DMS114 treated with DMSO at 0.1 percent for 48 hours (cell line): ENCODE data around the gene SEPHS2.

Experiments
- DNase-seq: peaks from one replicate; lab custom pipeline; 2025; ENCODE audit not compliant: unreplicated experiment; lab: John Stamatoyannopoulos, UW

SEPHS2 gene

DNA sequence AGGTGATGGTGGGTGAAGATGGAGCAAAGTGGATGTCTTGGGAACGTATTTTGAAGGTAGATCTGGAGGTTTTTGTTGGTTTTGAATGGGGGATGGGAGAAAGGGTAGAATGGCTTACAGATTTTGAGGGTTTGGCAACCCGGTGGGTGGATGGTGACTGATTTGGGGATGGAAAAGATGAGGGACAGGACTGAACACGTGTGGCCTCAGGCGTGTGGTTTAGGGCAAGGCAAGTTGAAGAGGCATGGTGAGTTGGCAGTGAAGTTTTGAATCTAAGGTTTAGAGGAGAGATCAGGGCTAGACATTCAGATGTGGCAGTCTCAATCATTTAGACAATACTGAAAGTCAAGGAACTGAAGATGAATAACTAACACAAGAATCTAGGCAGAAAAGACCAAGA lies 10.8 kb downstream of the SEPHS2 start:
- DNase-seq: no peak

DNA sequence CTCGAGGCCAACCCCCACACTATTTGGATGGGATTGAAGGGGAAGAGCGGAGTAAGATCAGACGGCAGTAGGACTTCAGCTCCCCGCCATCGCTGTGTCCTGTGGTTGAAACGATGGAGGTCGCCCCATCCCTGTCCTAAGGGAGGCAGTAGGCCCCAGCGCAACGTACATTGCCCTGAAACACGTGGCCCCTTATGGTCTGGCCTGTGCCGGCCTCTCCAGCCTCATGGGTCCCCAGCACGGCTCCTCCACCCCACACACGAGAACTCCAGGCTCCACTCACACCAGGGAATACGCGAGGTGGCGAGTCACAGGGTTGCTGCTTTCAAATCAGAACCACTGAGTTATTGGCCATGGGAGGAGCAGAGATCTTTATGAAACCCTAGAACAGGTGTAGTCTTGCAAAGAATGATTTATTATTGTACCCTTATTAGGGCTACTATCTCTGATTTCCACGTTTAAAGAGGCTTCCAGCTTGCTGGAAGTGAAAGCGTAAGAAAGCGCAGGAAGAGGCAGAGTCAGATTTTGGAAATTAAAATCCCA lies 15.2 kb downstream of the SEPHS2 start:
- peak; percentile 53 for DNase-seq

DNA sequence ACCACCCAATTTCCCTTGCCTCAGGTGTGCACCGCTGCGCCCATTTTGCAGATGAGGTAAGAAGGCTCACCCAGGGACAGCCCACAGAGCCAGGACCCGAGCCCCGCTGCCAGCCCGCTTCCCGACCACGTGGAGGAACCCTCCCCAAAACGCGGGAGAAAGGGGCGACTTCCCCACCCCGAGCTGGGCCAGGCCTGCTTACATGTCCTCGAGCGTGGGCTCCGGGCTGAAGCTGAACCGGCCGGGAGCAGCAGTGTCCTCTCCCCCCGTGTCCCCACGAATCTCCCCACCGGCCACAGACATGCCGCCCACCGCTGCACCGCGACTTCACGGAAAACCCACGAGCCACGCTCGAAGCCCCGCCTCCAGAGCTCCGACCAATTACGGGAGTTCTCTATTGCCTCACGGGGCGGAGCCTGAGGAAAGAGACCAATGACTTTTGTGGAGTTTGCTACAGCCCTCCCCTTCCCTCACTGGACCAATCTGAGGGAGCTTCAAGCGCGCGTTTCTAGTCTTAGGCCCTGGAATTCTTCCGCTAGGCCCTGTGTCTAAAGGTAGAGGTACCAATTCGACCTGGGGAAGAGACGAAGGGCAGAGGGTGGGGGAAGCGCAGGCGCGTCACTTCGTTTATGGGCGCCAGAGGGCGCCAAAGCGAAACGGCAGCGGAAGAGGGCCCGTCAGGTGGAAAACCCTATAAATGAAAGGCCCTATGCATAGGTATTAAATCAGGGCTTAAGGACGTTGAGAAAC lies 15.8 kb downstream of the SEPHS2 start, which contains the start of gene DCTPP1:
TSS of gene DCTPP1 (minus strand) at position 353 of the 750 bp plus-strand sequence. CDS start at position 303, 50 bp downstream.
- DNase-seq: peak; percentile 97

DNA sequence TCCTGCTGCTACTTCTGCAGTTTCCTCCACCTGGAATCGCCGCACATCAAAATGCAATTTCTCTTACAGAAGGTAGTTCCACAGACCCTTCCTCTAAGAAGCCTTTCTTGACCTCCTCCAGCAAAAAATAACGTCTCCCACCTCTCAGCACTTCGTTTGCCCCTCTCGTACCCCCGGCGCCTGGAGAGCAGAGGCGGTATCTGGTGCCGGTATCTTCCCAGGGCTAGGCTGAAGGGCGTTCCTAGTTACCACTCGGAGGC lies 16.3 kb downstream of the SEPHS2 start:
- no peak for DNase-seq

DNA sequence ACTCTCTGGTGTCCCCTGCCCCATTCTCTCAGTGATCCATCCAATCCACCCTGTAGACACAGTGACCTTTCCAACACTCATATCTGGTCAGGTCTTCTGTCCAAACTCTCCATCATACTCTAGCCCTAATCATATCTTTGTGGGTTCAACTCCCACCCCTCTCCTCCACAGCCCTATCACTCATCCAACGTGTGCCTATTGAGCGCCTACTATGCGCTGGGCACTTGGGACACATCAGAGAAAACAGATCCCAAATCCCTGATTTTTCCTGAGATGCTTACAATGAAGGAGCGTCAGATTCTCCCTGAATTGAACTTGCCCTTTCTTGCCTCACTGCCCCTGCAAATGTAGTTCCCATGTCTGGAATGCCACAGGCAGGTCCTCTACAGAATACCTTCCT lies 17.6 kb downstream of the SEPHS2 start:
- DNase-seq: no peak

DNA sequence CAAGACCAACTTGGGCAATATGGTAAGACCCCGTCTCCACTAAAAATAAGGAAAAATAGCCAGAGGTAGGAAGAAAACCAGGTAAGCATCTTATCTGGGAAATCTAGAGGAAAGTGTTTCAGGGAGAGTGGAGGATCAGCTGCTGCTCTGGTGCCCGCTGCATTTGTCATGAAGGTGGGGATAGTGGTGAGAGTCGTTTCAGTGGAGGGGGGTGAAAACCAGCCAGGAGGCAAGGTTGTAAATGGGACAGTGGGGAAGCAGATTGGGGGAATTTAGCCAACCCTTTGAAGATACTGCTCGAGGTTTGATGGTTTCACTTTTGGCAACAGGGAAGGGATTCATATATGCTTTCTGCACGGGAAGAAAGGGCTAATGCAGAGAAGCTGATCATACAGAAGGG lies 24.7 kb downstream of the SEPHS2 start:
- no peak for DNase-seq

DNA sequence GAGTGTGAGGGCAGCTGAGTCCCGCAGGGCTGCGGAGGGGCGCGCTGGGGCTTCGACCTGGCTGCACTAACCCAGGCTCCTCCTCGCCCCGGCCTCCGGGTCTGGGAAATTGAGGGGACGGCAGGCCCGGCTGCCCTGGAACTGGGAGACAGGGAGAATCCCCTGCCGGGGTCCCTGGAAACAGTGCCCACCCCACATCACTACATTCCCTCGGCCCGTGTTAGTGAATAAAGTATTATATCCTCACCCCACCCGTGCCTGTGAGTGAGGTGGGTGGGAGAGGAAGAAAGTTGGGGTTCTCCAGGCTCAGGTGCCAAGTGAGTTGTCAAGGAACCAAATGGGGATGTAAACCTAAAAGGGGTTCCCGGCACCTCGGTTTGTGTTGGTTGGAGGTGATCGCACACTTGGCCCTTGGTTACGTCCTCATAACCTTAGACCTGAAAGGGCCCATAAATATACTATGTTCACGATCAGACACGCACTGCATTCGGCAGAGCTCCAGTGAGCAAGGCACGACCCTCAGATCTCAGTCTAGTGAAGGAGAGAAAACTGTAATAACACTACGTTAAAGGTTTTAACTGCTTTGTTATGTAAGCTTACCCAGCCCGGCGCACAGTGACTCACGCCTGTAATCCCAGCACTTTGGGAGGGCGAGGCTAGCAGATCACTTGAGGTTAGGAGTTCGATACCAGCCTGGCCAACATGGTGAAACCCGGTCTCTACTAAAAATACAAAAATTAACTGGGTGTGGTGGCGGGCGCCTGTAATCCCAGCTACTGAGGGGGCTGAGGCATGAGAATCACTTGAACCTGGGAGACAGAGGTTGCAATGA lies 27.1 kb downstream of the SEPHS2 start:
- no peak for DNase-seq

DNA sequence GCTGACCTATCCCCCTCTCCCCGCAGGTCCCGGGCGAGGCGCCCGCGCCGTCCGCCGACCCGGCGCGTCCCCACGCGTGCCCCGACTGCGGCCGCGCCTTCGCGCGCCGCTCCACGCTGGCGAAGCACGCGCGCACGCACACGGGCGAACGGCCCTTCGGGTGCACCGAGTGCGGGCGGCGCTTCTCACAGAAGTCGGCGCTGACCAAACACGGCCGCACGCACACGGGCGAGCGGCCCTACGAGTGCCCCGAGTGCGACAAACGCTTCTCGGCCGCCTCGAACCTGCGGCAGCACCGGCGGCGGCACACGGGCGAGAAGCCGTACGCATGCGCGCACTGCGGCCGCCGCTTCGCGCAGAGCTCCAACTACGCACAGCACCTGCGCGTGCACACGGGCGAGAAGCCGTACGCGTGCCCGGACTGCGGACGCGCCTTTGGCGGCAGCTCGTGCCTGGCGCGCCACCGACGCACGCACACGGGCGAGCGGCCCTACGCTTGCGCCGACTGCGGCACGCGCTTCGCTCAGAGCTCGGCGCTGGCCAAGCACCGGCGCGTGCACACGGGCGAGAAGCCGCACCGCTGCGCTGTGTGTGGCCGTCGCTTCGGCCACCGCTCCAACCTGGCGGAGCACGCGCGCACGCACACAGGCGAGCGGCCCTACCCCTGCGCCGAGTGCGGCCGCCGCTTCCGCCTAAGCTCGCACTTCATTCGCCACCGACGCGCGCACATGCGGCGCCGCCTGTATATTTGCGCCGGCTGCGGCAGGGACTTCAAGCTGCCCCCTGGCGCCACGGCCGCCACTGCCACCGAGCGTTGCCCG lies 27.9 kb downstream of the SEPHS2 start:
- peak; percentile 85 for DNase-seq

DNA sequence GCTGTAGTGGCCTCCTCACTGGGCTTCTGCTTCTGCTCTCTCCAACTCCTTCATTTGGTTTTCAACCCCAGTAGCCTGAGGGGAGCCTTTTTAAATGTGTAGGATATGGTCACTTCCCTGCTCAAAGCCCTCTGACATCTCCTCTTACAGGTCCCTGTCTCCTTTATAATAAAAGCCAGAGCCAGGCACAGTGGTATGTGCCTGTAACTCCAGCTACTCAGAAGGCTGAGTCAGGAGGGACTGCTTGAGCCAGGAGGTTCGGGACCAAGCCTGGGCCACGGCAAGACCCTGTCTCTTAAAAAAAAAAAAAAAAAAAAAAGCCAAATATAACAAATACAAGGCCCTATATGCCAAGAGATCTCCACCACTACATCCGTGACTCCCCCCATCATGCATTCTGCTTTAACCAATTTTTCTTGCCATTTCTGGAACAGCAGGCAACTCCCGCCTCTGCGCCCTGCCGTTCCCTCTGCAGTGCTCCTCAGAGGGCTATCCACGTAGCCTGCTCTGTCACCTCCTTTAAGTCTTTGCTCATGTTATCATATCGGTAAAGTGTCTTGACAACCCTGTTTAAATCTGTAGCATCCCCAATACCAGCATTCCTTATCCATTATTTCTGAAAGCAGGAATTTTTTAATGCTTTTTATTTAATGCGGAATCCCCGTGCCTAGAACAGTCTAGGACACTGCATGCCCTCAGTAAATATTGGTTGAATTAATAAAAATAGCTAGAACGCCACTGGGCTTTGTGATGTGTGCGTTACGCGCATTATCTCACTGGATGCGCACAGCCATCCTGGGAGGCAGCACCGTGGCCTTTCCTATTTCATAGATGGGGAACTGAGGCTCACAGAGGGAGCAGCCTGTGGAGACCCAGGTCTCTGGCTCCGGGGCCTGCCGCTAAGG lies 28.8 kb downstream of the SEPHS2 start:
- DNase-seq: no peak

DNA sequence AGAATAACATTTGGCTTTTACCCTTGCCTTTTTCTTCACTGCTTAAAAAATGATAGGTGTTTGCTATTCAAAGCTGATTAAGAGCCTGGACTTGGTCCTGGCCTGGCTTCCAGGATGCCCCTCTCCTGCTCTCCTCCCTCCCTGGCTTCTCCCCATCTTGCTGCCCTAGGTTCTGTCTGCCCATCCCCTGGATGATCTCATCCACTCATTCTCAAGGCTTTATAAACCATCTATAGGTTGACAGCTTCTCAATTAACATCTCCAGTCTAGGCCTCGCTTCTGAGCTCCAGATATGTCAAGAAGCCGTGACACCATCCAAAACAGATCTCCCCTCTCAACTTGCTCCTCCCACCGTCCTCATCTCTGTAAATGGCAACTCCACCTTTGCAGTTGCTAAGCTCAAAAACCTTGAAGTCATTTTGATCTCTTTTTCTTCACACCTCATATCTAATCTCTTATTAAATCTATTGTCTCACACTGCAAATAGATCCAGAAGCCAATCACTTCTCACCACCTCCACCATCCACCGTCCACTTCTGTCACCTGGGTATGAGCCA lies 29.5 kb downstream of the SEPHS2 start:
- no peak for DNase-seq

DNA sequence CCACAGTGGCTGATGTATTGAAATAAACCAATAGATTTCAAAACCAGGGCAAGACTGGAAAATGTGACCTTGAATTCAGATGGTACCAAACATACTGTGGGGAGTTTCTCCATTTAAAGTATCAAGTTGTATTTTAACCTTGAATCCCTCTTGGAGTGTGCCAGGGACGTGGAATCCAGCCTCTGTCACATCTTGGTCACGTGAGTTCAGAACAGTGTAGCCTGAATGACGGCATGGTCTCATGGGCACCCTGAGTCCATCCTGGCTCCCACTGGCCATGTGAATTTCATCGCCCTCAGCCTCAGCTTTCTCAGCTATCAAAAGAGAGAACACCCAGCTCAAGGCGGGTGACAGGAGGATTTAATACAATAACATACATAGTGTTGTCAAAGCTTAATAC lies 31.5 kb downstream of the SEPHS2 start:
- no peak for DNase-seq

DNA sequence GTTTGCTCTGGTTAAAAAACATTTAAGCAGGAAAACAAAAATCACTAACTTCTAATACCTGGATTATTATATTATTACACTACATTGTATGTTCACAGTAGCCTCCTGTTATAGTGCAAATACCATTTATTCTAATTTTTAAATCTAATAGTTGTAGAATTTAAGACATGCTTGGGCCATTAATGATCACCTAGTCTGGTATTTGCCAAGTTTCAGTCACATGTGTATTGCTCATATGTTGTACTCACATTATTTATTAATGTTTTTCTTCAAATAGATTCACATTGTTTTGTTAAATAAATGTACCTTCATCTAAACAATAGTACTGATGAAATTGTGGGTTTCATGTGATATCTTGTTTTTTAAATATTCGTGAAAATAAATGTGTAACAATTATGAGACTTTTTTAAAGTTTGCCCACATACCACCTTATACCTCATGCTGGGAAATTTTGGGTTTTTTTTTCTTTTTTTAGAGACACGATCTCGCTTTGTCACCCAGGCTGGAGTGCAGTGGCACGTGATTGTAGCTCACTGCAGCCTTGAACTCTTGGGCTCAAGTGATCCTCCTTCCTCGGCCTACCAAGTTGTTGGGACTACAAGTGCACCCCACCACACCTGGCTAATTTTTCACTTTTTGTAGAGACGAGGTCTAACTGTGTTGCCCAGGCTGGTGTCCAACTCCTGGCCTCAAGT lies 32.4 kb downstream of the SEPHS2 start:
- DNase-seq: no peak

DNA sequence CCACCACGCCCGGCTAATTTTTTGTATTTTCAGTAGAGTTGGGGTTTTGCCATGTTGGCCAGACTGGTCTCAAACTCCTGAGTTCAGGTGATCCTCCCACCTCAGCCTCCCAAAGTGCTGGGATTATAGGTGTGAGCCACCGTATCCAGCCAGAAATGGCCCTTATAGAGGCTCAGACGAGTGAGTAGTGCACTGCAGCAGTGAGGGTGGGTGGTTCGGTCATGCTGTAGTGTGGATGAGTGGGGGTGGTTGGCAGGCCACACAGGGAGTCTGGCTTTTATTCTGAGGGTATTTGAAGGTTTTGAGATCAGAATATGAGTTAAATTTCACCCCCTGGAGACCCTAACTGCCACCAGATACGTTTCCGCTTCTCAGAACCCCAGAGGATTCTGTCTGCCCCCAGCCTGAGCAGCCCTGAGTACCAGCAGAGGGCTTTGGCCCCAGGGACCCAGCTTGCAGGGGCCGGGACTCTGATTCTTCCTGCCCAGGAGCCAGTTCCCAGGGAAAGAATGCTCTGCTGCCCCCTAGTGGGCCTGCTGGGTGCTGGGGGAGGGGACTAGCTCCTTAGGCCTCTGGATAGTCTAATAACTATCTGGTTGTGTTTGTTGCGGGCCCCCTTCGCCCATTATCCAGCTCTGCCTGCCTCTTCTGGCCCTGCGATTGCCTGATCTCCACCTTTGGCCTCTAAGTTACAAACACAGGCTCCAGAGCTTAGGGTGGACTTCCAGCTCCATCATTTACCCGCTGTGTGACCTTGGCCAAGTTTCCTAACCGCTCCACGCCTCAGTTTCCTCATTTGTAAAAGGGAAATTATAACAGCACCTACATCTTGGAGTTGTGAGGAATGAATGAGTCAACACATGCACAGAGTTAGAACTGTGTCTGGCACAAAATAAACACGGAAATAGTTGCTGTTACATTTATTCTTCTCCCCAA lies 36.3 kb downstream of the SEPHS2 start:
- peak; percentile 80 for DNase-seq

DNA sequence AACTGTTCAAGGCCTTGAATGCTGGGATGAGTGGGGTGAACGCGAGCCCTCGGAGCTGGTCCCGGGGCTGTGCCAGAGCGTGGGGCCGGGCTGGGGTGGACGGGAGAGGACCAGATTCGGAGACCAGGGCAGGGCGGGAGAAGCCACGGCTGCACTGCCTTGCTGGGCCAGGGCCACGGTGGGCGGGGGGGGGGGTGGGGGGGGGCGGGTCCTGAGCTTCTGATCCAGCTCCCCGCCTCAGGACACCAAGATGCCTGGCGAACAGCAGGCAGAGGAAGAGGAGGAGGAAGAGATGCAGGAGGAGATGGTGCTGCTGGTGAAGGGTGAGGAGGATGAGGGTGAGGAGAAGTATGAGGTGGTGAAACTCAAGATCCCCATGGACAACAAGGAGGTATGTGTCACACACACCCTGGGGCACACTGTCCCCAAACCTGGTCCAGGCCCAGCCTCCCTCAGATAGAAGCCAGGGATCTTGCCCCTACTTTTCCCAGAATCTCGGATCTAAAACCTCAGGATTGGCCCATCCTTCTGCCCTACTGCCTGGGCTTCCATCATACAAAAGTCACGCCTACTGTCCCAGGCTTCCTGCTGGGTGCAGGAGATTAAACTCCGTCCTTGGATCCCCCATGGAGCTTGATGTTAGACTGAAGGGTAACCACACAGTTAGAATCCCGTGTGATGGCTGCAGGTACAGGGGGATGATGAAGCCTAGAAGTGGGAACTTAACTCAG lies 37.7 kb downstream of the SEPHS2 start:
- DNase-seq: no peak

DNA sequence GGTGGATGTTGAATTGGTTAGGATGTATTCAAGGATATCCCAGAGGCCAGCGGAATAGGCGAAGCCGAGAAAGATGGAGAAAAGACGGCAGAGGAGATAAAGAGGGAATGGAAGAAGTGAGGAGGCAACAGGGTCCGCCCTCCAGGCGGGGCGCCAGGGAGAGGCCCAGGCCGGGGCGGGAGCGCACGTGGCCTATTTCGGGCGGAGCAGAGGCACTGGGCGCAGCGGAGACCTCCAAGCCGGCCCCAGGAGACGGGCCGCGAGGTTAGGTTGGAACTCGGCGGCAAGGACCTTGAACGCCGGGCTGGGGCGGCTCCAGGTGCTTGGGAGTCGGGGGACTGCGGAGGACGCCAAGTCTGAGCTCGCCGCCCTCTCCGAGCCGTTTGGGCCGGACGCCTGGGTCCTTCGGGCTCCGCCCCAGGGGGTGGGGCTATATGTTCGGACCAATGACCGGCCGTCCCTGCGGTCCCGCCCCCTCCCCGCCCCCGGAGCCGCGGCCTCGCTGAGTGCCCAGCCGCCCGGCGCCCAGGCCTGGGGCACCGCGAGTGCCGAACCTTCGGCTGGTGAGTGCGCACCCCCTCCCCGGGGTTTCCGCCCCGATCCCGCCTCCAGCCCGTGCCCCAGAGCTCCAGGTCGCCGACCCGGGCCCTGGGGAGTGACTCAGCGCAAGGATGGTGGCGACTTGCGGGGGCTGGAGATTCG lies 38.4 kb downstream of the SEPHS2 start, which contains the start of gene ZNF771:
TSS of gene ZNF771 (plus strand) at position 505 of the 702 bp plus-strand sequence. CDS start 448 bp downstream, outside the sequence.
- peak; percentile 77 for DNase-seq

DNA sequence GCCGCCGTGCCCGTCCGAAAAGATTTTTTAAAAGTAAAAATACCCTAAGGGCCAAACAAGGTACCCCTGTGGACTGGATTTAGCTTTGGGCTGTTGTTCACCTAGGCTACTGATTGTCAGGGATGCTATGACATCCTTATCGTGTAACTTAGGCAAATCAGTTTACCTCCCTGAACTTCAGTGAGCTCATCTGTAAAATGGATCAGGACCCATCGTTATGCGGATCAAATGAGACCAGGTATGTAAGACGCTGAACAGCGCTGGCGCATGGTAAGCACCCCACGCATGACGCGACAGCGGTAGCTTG lies 38.9 kb downstream of the SEPHS2 start:
- no peak for DNase-seq

DNA sequence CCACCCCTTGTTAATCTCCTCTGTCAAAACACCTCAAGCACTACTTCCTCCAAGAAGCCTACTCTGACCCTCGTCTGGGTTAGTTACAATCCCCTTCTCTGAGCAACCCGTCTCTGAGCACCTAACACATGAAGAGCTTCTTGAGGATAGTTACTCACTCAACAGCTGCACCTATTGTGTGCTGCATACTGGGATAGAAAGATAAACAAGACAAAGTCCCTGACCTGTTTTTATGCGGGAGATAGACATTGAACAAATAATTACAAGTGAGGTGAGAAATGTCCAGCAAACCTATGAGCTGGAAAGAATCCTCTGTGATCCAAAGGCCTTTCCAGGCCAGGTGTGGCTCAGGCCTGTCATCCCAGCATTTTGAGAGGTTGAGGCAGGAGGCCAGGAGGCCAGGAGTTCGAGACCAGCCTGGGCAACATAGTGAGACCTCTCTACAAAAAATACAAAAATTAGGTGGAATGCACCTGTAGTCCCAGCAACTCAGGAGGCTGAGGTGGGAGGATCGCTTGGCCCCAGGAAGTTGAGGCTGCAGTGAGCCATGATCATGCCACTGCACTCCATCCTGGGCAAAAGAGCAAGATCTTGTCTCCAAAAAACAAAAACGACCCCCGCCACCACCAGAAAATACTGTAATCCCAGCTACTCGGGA lies 43.8 kb downstream of the SEPHS2 start:
- no peak for DNase-seq
